ENCODE measurements around the gene MFSD12. TPM values are rescaled to one million over a fixed set of nuclear protein-coding genes. Genes with fewer than 3 reads are reported as not detected.
"Not testable (repeated sequence)": the region's sequence is repeated elsewhere in the genome, so short reads cannot be mapped to it uniquely, and the experiment has no call there.

The MFSD12 gene
- total and polyA plus RNA-seq, 2 of the 8 experiments (the other 6 are each of a cell fraction or from before 2014, with no cell fraction given): 59.6 to 71.3 TPM

DNA sequence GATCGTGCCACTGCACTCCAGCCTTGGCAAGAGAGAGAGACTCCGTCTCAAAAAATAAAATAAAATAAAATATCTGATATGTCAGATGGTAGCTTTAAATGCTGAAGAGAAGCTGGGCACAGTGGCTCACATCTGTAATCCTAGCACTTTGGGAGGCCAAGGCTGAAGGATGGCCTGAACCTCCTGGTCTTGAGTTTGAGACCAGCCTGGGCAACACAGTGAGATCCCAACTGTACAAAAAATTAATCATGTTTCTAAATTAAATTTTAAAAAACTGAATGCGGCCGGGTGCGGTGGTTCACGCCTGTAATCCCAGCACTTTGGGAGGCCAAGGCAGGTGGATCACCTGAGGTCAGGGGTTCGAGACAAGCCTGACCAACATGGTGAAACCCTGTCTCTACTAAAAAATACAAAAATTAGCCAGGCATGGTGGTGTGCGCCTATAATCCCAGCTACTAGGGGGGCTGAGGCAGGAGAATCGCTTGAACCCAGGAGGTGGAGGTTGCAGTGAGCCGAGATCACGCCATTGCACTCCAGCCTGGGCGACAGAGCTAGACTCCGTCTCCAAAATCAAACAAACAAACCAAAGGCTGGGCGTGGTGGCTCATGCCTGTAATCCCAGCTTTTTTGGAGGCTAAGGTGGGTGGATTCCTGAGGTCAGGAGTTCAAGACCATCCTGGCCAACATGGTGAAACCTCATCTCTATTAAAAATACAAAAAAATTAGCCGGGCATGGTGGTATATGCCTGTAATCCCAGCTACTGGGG is 26.8 kb upstream of the MFSD12 start:
- H3K4me1 ChIP-seq (replicated peaks in 1 of 4; ENCODE audit: control insufficient read depth in 3 of 4, insufficient read depth in 4 of 4, low read length in 3 of 4); H3K4ac ChIP-seq (replicated peaks; ENCODE audit: insufficient read length, low read depth, low read length); H2BK20ac ChIP-seq (ENCODE audit: low read length); H3K4me2 ChIP-seq (ENCODE audit: insufficient read depth in 1 of 2, low read depth in 2 of 2, low read length in 2 of 2); H3K23ac ChIP-seq (ENCODE audit: insufficient read length); H3K36me3 ChIP-seq (ENCODE audit: control insufficient read depth in 2 of 4, insufficient read depth in 4 of 4, low read length in 3 of 4); H3K79me2 ChIP-seq (ENCODE audit: control insufficient read depth in 1 of 2, insufficient read depth in 2 of 2, low read length in 2 of 2); H2BK120ac ChIP-seq (replicated peaks; ENCODE audit: low read depth, low read length); H3K79me1 ChIP-seq (ENCODE audit: low read depth, low read length); H2BK15ac ChIP-seq (ENCODE audit: low read length); H3K9ac ChIP-seq (replicated peaks in 1 of 4; ENCODE audit: extremely low read depth in 1 of 4, low read depth in 3 of 4, low read length in 3 of 4); DNase-seq (ENCODE audit: low read depth in 1 of 2, low spot score in 2 of 2); H3K23me2 ChIP-seq (ENCODE audit: low read depth, low read length); H2BK12ac ChIP-seq (ENCODE audit: low read depth, low read length); H4K5ac ChIP-seq (ENCODE audit: insufficient read length, low read depth, low read length); H4K20me1 ChIP-seq (replicated peaks in 1 of 2; ENCODE audit: control insufficient read depth in 1 of 2, insufficient read depth in 2 of 2, low read length in 2 of 2); H4K8ac ChIP-seq (ENCODE audit: extremely low read depth, insufficient read depth, low read length); H3K27ac ChIP-seq (ENCODE audit: low read depth, low read length); H3K18ac ChIP-seq (ENCODE audit: extremely low read depth, low read length); H2AFZ ChIP-seq (ENCODE audit: low read length); H3K56ac ChIP-seq (replicated peaks; ENCODE audit: insufficient read length, low read depth, low read length); H3K4me3 ChIP-seq (ENCODE audit: extremely low read depth in 1 of 4, insufficient read depth in 2 of 4, low read depth in 3 of 4, low read length in 4 of 4); FAIRE-seq; H2BK5ac ChIP-seq (ENCODE audit: low read depth, low read length); H4K91ac ChIP-seq (replicated peaks; ENCODE audit: insufficient read length, low read length); H3K14ac ChIP-seq (ENCODE audit: insufficient read length); H2AK5ac ChIP-seq (ENCODE audit: low read depth, low read length); H3K9me3 ChIP-seq (ENCODE audit: insufficient read depth in 2 of 2, low read depth in 1 of 2, low read length in 1 of 2): not testable (repeated sequence)
- ChIA-PET CTCF (ENCODE audit: partially characterized antibody) (interaction anchor here (0.6 to 4.7 kb wide), 18 partner anchors 8 to 1077 kb away, joined by 3 to 38 read pairs (median 4); partner anchors contain the start of genes MFSD12 and TJP3), POLR2A (ENCODE audit: partially characterized antibody) (interaction anchor here (0.8 to 1.2 kb wide), 3 partner anchors 17 to 34 kb away, joined by 3 to 4 read pairs (median 3); no protein-coding TSS in a partner anchor)
- WGBS, 2 experiments (ENCODE audit: extremely low coverage in 1 of 2, insufficient coverage in 1 of 2, insufficient read length in 1 of 2, insufficient replicate concordance in 2 of 2, low coverage in 1 of 2, low lambda C conversion rate in 2 of 2, missing lambda C conversion rate in 1 of 2): 90% methylated on average over 15 of the region's 15 CpGs; no CpG with 5 or more reads in 1 of the 2 experiments
- H3K27me3 ChIP-seq (replicated peaks in 1 of 4; ENCODE audit: control insufficient read depth in 3 of 4, extremely low read depth in 1 of 4, insufficient read depth in 3 of 4, low read length in 3 of 4): peaks cover 11 to 21% (median 14%) of the 10 kb centered on the region in 4 experiments; a peak in 6 of 7 replicates

Measured in H1 (cell line).